ENCODE results near the gene ZNF385A.
"Not testable (repeated sequence)": the region's sequence is repeated elsewhere in the genome, so short reads cannot be mapped to it uniquely, and the experiment has no call there.

Gene ZNF385A

GRCh38 chr12:54357506-54358190 is 26.9 kb downstream of the ZNF385A start:
- no peak for DNase-seq (ENCODE audit: extremely low read depth in 1 of 2, low read depth in 1 of 2)

GRCh38 chr12:54356951-54357356 is 27.6 kb downstream of the ZNF385A start:
- DNase-seq (ENCODE audit: extremely low read depth in 1 of 2, low read depth in 1 of 2): no peak

GRCh38 chr12:54356228-54356627 is 28.3 kb downstream of the ZNF385A start:
- no peak for DNase-seq (ENCODE audit: extremely low read depth in 1 of 2, low read depth in 1 of 2)

- no peak for DNase-seq (ENCODE audit: extremely low read depth in 1 of 2, low read depth in 1 of 2)
Observed at GRCh38 chr12:54355104-54355815, 29.3 kb downstream of the ZNF385A start.

GRCh38 chr12:54354271-54354670 is 30.3 kb downstream of the ZNF385A start:
- DNase-seq (ENCODE audit: extremely low read depth in 1 of 2, low read depth in 1 of 2): not testable (repeated sequence)

GRCh38 chr12:54352891-54353874 is 31.4 kb downstream of the ZNF385A start:
- DNase-seq (ENCODE audit: extremely low read depth in 1 of 2, low read depth in 1 of 2): no peak

GRCh38 chr12:54352022-54352531 is 32.5 kb downstream of the ZNF385A start:
- no peak for DNase-seq (ENCODE audit: extremely low read depth in 1 of 2, low read depth in 1 of 2)

- DNase-seq (ENCODE audit: extremely low read depth in 1 of 2, low read depth in 1 of 2): no peak
Observed at GRCh38 chr12:54351341-54351740, 33.2 kb downstream of the ZNF385A start.

- DNase-seq (ENCODE audit: extremely low read depth in 1 of 2, low read depth in 1 of 2): no peak
Observed at GRCh38 chr12:54350743-54351142, 33.8 kb downstream of the ZNF385A start.

GRCh38 chr12:54349679-54350078 is 34.9 kb downstream of the ZNF385A start:
- no peak for DNase-seq (ENCODE audit: extremely low read depth in 1 of 2, low read depth in 1 of 2)

GRCh38 chr12:54349036-54349435 is 35.5 kb downstream of the ZNF385A start:
- DNase-seq (ENCODE audit: extremely low read depth in 1 of 2, low read depth in 1 of 2): no peak

- no peak for DNase-seq (ENCODE audit: extremely low read depth in 1 of 2, low read depth in 1 of 2)
Observed at GRCh38 chr12:54341378-54342300, 42.9 kb downstream of the ZNF385A start.

GRCh38 chr12:54340846-54341245 is 43.7 kb downstream of the ZNF385A start:
- no peak for DNase-seq (ENCODE audit: extremely low read depth in 1 of 2, low read depth in 1 of 2)

- no peak for DNase-seq (ENCODE audit: extremely low read depth in 1 of 2, low read depth in 1 of 2)
Observed at GRCh38 chr12:54338698-54339296, 45.7 kb downstream of the ZNF385A start.

GRCh38 chr12:54337854-54338650 is 46.5 kb downstream of the ZNF385A start:
- no peak for DNase-seq (ENCODE audit: extremely low read depth in 1 of 2, low read depth in 1 of 2)

GRCh38 chr12:54337280-54337842 is 47.2 kb downstream of the ZNF385A start:
- no peak for DNase-seq (ENCODE audit: extremely low read depth in 1 of 2, low read depth in 1 of 2)

GRCh38 chr12:54333420-54334034 is 51.0 kb downstream of the ZNF385A start:
- DNase-seq (ENCODE audit: extremely low read depth in 1 of 2, low read depth in 1 of 2): no peak

GRCh38 chr12:54331461-54331860 is 53.1 kb downstream of the ZNF385A start:
- DNase-seq (ENCODE audit: extremely low read depth in 1 of 2, low read depth in 1 of 2): no peak

Measured in activated CD8-positive, alpha-beta memory T cell treated with anti-CD3 and anti-CD28 coated beads for 1 hour (primary cell).